Panc1 (cell line): ENCODE results near the gene CSRNP2. TPM values are rescaled to one million over a fixed set of nuclear protein-coding genes. Genes with fewer than 3 reads are reported as not detected.

ENCODE experiments used
- ATAC-seq: fragments of 200-7000 bp; cut with Tn5 transposase; 2 replicates; pipeline ENCODE4 v1.9.1; 2020; ENCODE audit warnings: mild to moderate bottlenecking, moderate library complexity
- BruUV-seq: library from RNA; stranded (reverse); fragments of 400-500 nt; replicated peaks from 2 replicates; lab custom pipeline; 2021; lab: Mats Ljungman, UMichigan
- CTCF ChIA-PET: fragments of 300-600 bp; sonication (Branson Sonifier 250); formaldehyde crosslinking; loops from one replicate; lab custom pipeline; 2022; ENCODE audit warnings: antibody characterized with exemption; lab: Charles Lee
- POLR2A ChIA-PET: fragments of 300-600 bp; sonication (Branson Sonifier 250); formaldehyde crosslinking; loops from one replicate; lab custom pipeline; 2022; ENCODE audit warnings: antibody characterized with exemption; lab: Charles Lee
- DNase-seq: peaks from one replicate; pipeline ENCODE4 v3.0.0-alpha.2; 2010; ENCODE audit warnings: low read depth, low spot score
- H3K27ac ChIP-seq: 2 replicates; pipeline ENCODE4 v1.5.1; 2011; ENCODE audit warnings: mild to moderate bottlenecking, low read length, inconsistent platforms
- H3K27me3 ChIP-seq: fragments of 200-500 bp; sonication (Bioruptor generic); 2 replicates; pipeline ENCODE4 v1.6.0; 2014; ENCODE audit warnings: low read length, inconsistent platforms; ENCODE audit not compliant: control insufficient read depth, insufficient read depth
- H3K36me3 ChIP-seq: fragments of 200-500 bp; sonication (Bioruptor generic); 2 replicates; pipeline ENCODE4 v1.5.1; 2014; ENCODE audit warnings: inconsistent platforms, mild to moderate bottlenecking, low read length, moderate library complexity; ENCODE audit not compliant: control insufficient read depth, insufficient read depth
- H3K4me1 ChIP-seq: 2 replicates; pipeline ENCODE4 v1.5.1; 2011; ENCODE audit warnings: inconsistent platforms, mild to moderate bottlenecking, low read length, moderate library complexity; ENCODE audit not compliant: control insufficient read depth, insufficient read depth
- H3K4me3 ChIP-seq, 2 experiments: 2 replicates each; pipeline ENCODE4 v1.5.1; 2011 to 2012; ENCODE audit warnings: low read depth in 2 of 2, low read length in 2 of 2, mild to moderate bottlenecking in 2 of 2, inconsistent platforms in 1 of 2, moderate library complexity in 1 of 2
- H3K9me3 ChIP-seq: fragments of 200-500 bp; sonication (Bioruptor generic); 2 replicates; pipeline ENCODE4 v1.5.1; 2014; ENCODE audit warnings: low read depth, mild to moderate bottlenecking, inconsistent platforms, low read length, moderate library complexity; ENCODE audit not compliant: control insufficient read depth, insufficient read depth
- CTCF ChIP-seq: fragments of 450-650 bp; IDR thresholded peaks from 2 replicates; pipeline ENCODE4 v1.5.1; 2017; ENCODE audit warnings: mild to moderate bottlenecking
- POLR2AphosphoS5 ChIP-seq: IDR thresholded peaks from 2 replicates; pipeline ENCODE4 v1.6.1; 2012; ENCODE audit warnings: mild to moderate bottlenecking, low read depth, low read length, moderate library complexity
- REST ChIP-seq, 2 experiments: IDR thresholded peaks; 2 replicates each; pipeline ENCODE4 v1.6.1; 2011 to 2012; ENCODE audit warnings: low read depth in 2 of 2, control low read depth in 1 of 2, low read length in 1 of 2, mild to moderate bottlenecking in 1 of 2, moderate library complexity in 1 of 2; ENCODE audit not compliant: insufficient read depth in 1 of 2
- SIN3A ChIP-seq: IDR thresholded peaks from 2 replicates; pipeline ENCODE4 v1.6.1; 2012; ENCODE audit warnings: low read depth, mild to moderate bottlenecking, low read length, moderate library complexity, borderline replicate concordance; ENCODE audit not compliant: insufficient read depth
- TCF7L2 ChIP-seq: IDR thresholded peaks from 2 replicates; pipeline ENCODE4 v1.6.1; 2011; ENCODE audit warnings: mild to moderate bottlenecking, low read depth, low read length, inconsistent platforms
- in situ Hi-C: cut with HindIII; loops from 2 replicates; pipeline ENCODE4 v1.10.0; 2016; ENCODE audit warnings: low sequenced_read_pairs, low pct_unique_long_range_greater_than_20kb
- intact Hi-C: fragments of 100-400 bp; cut with micrococcal nuclease; formaldehyde crosslinking; loops from one replicate; pipeline ENCODE4 v1.10.0; 2022; ENCODE audit not compliant: unreplicated experiment
- total RNA-seq: library from RNA; stranded (reverse); gene quantifications from one replicate; pipeline ENCODE4 v1.2.1, GENCODE V29; 2021; ENCODE audit not compliant: unreplicated experiment

Gene CSRNP2
- total RNA-seq, 1 experiment from 2014 or later, result 50.5 TPM

GRCh38 chr12:51021694-51022093, 61.7 kb downstream of the CSRNP2 start:
- POLR2A ChIA-PET, result no interaction called here
- intact Hi-C loops, result no loop called here
- ATAC-seq (no peak), DNase-seq (no peak)
- H3K4me3 ChIP-seq, result no peak overlapping the region
- H3K27me3 ChIP-seq, result no peaks in the 10 kb centered on the region
- CTCF ChIA-PET, result no interaction called here
- in situ Hi-C loops, result no loop called here
- no peak overlapping the region for H3K27ac ChIP-seq
- no TSS peak for BruUV-seq
- no peaks in the 10 kb centered on the region for H3K9me3 ChIP-seq
- TF ChIP-seq POLR2AphosphoS5 (no peak), SIN3A (no peak), CTCF (no peak), TCF7L2 (no peak), REST (IDR thresholded peaks at IDR 0.05; ENCODE audit: insufficient read depth in 1 of 2, low read depth in 2 of 2, low read length in 1 of 2) (no peak)
- H3K36me3 ChIP-seq, result no peaks in the 10 kb centered on the region
- peaks cover 8% of the 10 kb centered on the region for H3K4me1 ChIP-seq

- no TSS peak for BruUV-seq
- peaks cover 8% of the 10 kb centered on the region for H3K4me1 ChIP-seq
- no peaks in the 10 kb centered on the region for H3K9me3 ChIP-seq
- H3K27me3 ChIP-seq, result no peaks in the 10 kb centered on the region
- H3K27ac ChIP-seq, result no peak overlapping the region
- H3K36me3 ChIP-seq, result no peaks in the 10 kb centered on the region
- in situ Hi-C loops, result no loop called here
- H3K4me3 ChIP-seq, result no peak overlapping the region
- DNase-seq (no peak), ATAC-seq (no peak)
- CTCF ChIA-PET, result no interaction called here
- POLR2A ChIA-PET, result interaction anchor here (0.6 kb wide), 1 partner anchor 480 kb away, joined by 4 read pairs; no protein-coding TSS in a partner anchor
- intact Hi-C loops, result no loop called here
- TF ChIP-seq CTCF (no peak), TCF7L2 (no peak), POLR2AphosphoS5 (no peak), REST (IDR thresholded peaks at IDR 0.05; ENCODE audit: insufficient read depth in 1 of 2, low read depth in 2 of 2, low read length in 1 of 2) (no peak), SIN3A (no peak)
Observed at GRCh38 chr12:51020448-51021182, 62.8 kb downstream of the CSRNP2 start.
